DLD1 (cell line): ENCODE measurements around the gene NEUROG2.

ENCODE experiments used
- in situ Hi-C: cut with HindIII; loops from 2 replicates; pipeline ENCODE4 v1.10.0; 2017; ENCODE audit warnings: low sequenced_read_pairs

The NEUROG2 gene

DNA sequence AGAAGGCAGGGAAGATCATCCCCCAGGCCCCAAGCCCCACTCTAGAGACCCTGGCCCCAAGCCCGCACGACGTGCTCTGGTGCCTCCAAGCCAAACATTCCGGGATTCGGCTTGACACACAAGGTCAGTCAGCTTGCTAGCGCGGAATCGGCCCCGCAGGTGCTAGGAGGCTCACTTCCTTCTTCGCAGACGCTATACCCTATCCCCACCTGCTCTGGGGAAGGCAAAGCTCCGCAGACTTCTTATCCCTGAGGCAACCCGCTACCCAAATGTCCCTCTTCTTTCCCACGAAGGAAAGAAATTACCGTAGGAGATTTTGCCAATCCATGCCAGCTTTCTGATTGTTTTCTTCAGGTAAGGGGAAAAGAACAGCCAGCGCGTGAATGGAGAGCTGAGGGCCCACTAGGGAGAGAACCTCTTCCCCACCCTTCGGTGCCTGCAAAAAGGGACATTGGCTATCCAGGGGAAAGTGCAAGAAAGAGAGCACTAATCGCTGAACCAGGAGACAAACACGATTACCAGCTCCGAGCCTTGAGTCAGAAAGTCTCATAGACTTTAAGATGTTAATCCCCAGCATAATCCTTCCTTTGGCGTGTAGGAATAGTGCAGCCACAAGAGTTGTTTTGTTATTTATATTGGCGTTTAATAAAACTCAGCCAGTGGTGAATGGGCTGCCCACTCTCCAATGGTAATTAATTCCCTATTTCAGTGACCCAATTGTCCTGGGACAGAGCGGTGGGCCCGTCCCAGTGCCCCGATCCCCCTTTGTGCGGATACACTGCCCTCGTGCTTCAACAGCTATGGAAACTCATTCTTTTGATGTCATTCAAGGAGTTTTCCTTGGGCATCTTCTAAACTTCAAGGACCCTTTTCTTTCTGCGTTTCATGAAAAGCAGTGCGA, 5.4 kb upstream of the NEUROG2 start:
- in situ Hi-C loops, result no loop called here

- in situ Hi-C loops, result no loop called here
Observed at GRCh38 chr4:112520598-112521122, 4.7 kb upstream of the NEUROG2 start.

DNA sequence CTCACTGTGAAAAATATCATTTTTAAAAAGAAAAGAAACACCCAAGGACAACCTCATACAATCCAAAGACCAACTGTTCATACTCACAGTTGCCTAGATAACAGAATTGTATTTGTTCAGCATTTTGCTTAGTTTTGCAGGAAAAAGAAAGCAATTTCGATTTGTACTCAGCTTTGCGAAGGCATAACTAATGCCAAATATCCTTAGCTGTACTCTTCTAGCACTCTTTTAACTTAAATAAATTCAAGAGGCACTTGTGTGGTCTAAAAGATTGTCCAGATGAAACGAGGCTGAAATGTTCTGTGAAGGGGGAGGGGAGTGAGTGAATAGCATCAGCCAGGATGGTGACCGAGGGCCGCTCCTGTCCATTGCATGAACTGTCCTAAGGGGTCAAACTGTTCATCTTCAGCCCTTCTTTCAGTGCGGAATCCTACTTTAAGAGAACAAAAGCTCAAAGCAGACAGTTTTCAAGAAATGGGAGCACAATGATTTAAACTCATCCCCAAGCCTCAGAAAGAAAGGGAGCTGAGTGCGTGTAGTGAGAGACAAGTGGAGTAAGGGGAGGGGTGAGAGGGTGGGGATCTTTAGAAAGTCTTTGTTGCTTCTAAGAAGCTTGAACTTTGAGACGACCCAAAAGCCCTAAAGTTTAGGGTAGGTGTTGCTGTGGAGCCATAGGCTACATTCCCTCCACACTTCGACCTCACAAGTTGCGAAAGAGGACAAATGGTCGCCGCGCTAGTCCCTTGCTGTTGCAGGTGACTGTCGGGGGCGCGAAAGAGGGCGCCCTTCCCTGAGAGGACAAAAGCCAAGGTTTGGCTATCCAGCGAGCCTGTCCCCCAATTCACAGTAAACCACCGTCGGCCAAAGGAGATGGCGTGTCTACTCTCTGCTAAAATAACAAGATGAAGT, 4.0 kb upstream of the NEUROG2 start:
- in situ Hi-C loops, result no loop called here

GRCh38 chr4:112518675-112519074, 2.7 kb upstream of the NEUROG2 start:
- in situ Hi-C loops, result no loop called here

DNA sequence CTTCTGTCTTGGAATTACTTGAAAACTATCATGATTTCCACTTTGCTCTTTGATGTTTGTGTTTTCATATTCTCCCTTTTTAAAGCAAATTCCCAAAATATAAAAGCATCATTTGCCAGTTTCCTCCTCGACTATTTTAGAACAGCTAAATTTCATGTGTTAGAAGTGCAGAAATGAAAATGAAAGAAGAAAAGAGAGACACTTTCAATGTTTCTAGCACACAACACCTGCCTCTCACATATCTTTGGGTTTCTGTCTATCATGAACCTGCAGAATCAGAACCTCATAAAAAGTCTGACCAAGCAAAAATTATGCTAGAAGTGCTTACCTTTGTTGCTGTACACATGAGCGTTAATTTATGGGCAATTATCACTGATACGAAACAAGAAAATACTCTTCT, 1.9 kb upstream of the NEUROG2 start:
- in situ Hi-C loops, result no loop called here

- in situ Hi-C loops, result no loop called here
Observed at GRCh38 chr4:112517067-112517634, 1.2 kb upstream of the NEUROG2 start.

DNA sequence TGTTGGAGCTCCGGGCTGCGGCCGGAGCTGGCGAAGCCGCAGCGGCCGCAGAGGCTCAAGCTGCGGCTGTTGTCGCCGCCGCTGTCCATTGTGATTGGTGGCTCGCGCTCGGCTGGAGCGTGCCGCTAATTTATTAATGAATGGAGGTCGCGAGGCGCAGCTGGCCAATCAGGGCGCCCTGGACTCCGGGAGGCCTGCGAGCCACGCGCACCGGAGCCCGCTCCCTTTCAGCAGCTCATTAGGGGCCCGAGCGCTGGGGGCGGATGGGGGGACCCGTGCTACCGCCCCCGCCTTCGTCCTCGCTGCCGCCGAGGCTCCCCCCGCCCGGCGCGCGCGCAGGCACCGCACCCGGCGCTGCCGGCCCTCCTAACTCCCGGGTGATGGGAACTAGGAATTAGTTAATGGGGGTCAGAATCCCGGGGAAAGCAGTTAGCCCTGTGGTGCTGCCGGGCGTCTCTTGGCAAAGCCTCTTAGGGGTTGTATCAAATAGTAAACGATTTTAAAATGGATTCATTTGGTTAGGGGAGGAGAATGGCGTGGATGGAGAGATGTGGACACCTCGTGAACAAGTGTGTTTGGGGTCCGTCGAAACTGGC, 589 bp upstream of the NEUROG2 start:
- in situ Hi-C loops, result no loop called here

GRCh38 chr4:112515198-112516065, 548 bp downstream of the NEUROG2 start:
- in situ Hi-C loops, result no loop called here

- in situ Hi-C loops, result no loop called here
Observed at GRCh38 chr4:112514647-112515197, 1.3 kb downstream of the NEUROG2 start.

DNA sequence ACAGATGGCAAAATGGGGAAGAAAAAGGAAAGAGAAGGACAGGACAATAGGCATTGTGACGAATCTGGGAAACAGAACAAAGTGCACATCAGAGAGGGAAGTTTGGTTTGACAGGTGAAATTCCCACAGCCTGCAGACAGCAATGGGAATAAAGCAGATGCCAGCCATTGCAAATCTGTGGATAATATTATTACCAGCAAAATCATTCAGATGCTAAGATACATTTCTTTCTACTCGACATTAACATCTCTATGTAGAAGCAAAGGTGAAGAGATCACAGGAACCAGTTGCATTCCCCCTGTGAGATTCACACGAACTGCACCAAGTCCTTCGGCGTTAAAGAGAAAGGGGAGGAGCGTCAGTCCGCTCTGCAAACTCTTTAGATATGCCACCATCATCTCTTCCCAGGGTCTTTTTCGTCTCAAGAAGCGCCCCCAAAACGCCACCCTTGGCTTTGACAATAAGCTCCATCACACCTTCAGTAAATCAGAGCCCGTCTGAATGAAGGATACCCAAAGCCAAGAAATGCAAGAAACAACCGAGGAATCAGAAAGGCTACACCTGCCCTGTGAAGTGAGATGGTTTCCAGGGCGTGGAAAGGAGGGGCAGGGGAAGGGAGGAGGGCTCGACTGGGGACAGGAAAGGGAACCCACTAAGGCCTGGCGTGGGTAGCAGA, 1.9 kb downstream of the NEUROG2 start:
- in situ Hi-C loops, result no loop called here

- in situ Hi-C loops, result no loop called here
Observed at GRCh38 chr4:112511803-112512118, 4.2 kb downstream of the NEUROG2 start.

GRCh38 chr4:112511093-112511802, 4.7 kb downstream of the NEUROG2 start:
- in situ Hi-C loops, result no loop called here

DNA sequence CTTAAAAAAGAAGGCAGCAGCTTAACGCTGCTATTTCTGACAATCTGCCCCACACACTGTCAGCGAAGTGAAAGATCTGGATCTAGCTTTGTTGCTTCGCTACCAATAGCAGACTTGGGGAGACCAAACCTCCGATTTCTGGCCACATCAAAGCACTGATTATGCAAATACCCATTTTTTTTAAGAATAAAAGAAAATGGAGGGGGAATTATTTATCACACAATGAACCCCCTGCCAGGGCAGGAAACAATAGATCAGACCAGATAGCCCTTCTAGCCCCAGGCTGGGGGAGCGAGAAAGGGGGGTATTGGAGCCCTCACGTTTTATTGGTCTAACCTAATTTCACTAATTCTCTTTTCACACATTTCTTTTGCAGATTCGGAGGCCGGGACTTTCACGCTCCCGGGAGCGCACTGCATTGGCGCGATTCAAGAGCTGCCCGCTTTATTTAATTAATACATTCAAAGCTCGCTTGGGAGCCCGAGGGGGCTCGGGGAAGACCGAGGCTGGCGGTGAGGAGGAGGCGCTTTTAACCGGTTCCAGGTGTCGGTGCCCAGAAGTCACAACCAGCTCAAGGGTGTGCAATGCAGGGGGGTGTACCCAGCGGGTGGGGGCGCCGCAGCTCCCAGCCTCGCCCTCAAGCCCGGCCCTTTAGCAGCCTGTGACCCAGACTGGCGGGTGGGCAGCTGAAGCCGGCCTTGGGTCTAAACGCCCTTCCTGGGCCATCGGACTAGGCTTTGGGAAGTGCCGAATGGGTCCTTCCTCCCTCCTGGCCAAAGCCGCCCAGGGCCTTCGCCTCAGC, 5.5 kb downstream of the NEUROG2 start:
- in situ Hi-C loops, result no loop called here

DNA sequence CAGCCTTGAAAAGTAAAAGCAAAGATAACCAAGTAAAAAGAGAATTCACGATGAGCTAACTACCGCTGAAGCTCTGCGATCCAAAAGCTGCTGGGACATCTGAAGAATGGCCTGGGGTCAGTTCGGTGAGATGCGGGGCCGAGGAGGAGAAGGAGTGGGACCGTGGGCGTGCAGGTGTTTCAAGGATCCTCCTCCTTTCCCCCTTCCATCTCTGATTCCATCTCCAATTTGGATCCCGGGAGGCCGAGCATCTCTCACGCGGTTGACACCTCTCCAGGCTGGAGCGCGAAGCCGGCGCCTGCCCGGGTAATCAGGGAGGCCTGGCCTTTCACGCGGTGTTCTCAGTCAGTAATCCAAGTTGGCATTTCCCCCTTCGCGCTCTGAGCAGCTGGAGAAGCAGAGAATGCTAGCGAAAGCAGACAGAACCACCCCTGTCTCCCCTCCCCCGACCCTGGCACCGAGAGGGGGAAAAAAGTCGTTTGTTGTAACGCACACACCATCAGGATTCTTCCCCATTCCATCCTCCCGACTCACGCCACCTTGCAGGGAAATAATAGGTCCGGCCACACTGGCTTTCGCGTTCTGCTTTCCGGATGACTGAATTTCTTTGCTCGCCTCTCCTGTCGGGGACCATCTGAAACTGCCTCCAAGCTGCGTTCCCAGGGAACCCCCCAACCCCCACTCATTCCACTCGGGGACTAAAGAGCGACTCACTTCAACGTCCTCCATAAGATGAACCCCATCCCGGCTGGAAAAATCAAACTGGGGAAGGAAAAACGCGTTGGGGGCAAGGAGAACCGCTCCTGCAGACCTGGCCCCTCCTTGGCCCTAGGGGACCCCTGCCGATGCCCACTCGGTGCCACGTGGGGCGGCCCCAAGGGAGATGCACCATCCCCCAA, 6.5 kb downstream of the NEUROG2 start:
- in situ Hi-C loops, result no loop called here

DNA sequence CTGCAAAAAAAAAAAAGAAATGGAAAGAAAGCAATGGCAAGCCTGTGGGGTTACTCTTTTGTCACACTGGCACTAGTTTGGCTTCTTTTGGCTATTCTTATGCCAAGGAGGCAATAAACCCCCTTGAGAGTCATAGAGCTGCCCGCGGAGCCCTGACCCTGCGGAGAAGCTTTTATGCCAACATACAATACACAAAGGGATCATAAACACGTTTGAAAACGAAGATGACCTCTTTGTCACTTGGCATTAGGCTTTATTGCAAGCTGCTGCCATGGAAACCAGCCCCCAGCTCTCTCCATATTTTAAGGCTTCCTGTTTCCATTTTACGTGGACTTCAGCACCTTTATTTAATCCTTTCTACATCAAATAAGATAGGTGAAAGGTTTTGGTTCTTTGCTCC, 7.6 kb downstream of the NEUROG2 start:
- in situ Hi-C loops, result no loop called here

DNA sequence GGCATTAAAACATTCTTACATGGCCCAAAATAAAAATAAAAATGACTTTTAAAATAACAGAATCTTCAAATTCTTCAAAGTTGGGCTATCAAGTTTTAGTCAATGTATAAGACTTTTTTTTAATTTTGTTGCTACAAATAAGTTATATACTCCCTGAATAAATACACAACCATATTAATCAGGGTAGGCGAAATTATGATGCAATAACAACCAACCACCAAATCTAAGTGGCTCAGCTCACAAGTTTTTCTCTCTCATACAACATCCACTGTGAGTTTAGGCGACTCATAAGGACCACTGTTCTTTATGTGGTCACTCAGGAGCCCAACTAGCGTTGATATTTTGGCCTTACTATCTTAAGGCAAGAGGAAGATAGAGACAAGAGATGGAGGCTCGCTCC, 11.2 kb downstream of the NEUROG2 start:
- in situ Hi-C loops, result no loop called here

- in situ Hi-C loops, result no loop called here
Observed at GRCh38 chr4:112502871-112503270, 13.1 kb downstream of the NEUROG2 start.
